Measurements from ENCODE around the gene MT1A.

Gene MT1A

GRCh38 chr16:56613706-56614105, 24.8 kb upstream of the MT1A start:
- no peak overlapping the region for H3K4me3 ChIP-seq (ENCODE audit: low read length)
- peaks cover 28% of the 10 kb centered on the region for H3K27me3 ChIP-seq (ENCODE audit: control insufficient read depth, low read length)
- no peaks in the 10 kb centered on the region for H3K79me2 ChIP-seq (ENCODE audit: control insufficient read depth, low read length)
- no peaks in the 10 kb centered on the region for H3K9me3 ChIP-seq (ENCODE audit: control insufficient read depth, insufficient read depth, low read length)
- H3K36me3 ChIP-seq (ENCODE audit: control insufficient read depth, low read length), result no peaks in the 10 kb centered on the region
- H3K27ac ChIP-seq (ENCODE audit: low read depth, low read length), result no peak overlapping the region
- TF ChIP-seq EZH2phosphoT487 (IDR thresholded peaks at IDR 0.05; ENCODE audit: borderline replicate concordance, low read length) (no peak), CTCF (IDR thresholded peaks at IDR 0.05; ENCODE audit: low read depth, low read length, poor library complexity, severe bottlenecking) (no peak)
- no peaks in the 10 kb centered on the region for H4K20me1 ChIP-seq (ENCODE audit: control insufficient read depth, insufficient read depth, low read depth, low read length)
- H3K4me1 ChIP-seq (ENCODE audit: control insufficient read depth, low read length), result peaks cover 23% of the 10 kb centered on the region
- no peaks in the 10 kb centered on the region for H3F3A ChIP-seq (ENCODE audit: control insufficient read depth, insufficient read depth)
- H3K4me2 ChIP-seq (ENCODE audit: low read length), result no peak overlapping the region
- no peaks in the 10 kb centered on the region for H3K9me2 ChIP-seq (replicated peaks; ENCODE audit: control insufficient read depth, low read length)

DNA sequence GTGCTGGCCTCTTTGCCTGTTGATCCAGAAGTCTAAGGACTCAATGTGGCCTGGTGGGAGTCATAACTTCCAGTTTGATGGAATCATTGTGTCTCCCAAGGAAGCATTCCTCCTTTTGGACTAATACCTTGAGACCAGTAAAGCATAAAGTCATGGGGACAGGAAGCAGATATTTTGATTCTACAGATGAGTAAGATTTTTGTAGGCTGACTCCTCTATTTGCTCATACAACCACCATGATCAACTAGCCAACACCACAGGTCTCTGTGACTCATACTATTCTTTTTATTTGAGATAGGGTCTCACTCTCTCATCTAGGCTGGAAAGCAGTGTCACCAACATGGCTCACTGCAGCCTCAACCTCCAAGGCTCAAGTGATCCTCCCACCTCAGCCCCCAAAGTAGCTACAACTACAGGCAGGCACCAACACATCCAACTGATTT, 23.9 kb upstream of the MT1A start:
- Histone ChIP-seq H3K4me3 (ENCODE audit: low read length) (no peak overlapping the region), H3K4me1 (ENCODE audit: control insufficient read depth, low read length) (peaks cover 15% of the 10 kb centered on the region), H4K20me1 (ENCODE audit: control insufficient read depth, insufficient read depth, low read depth, low read length) (no peaks in the 10 kb centered on the region), H3K79me2 (ENCODE audit: control insufficient read depth, low read length) (no peaks in the 10 kb centered on the region), H3K27ac (ENCODE audit: low read depth, low read length) (no peak overlapping the region), H3K36me3 (ENCODE audit: control insufficient read depth, low read length) (no peaks in the 10 kb centered on the region), H3K9me3 (ENCODE audit: control insufficient read depth, insufficient read depth, low read length) (no peaks in the 10 kb centered on the region), H3K27me3 (ENCODE audit: control insufficient read depth, low read length) (peaks cover 22% of the 10 kb centered on the region), H3K9me2 (replicated peaks; ENCODE audit: control insufficient read depth, low read length) (no peaks in the 10 kb centered on the region), H3K4me2 (ENCODE audit: low read length) (no peak overlapping the region), H3F3A (ENCODE audit: control insufficient read depth, insufficient read depth) (no peaks in the 10 kb centered on the region)
- TF ChIP-seq EZH2phosphoT487 (IDR thresholded peaks at IDR 0.05; ENCODE audit: borderline replicate concordance, low read length) (no peak), CTCF (IDR thresholded peaks at IDR 0.05; ENCODE audit: low read depth, low read length, poor library complexity, severe bottlenecking) (no peak)

- peaks cover 22% of the 10 kb centered on the region; the same call in 1 of the 2 replicates for H3K27me3 ChIP-seq (ENCODE audit: control insufficient read depth, low read length)
- no peaks in the 10 kb centered on the region for H3K36me3 ChIP-seq (ENCODE audit: control insufficient read depth, low read length)
- no peaks in the 10 kb centered on the region for H3F3A ChIP-seq (ENCODE audit: control insufficient read depth, insufficient read depth)
- H3K4me3 ChIP-seq (ENCODE audit: low read length), result no peak overlapping the region
- no peaks in the 10 kb centered on the region for H4K20me1 ChIP-seq (ENCODE audit: control insufficient read depth, insufficient read depth, low read depth, low read length)
- peaks cover 7% of the 10 kb centered on the region for H3K4me1 ChIP-seq (ENCODE audit: control insufficient read depth, low read length)
- no peaks in the 10 kb centered on the region for H3K79me2 ChIP-seq (ENCODE audit: control insufficient read depth, low read length)
- TF ChIP-seq EZH2phosphoT487 (IDR thresholded peaks at IDR 0.05; ENCODE audit: borderline replicate concordance, low read length), result no peak
- no peak for TF ChIP-seq CTCF (IDR thresholded peaks at IDR 0.05; ENCODE audit: low read depth, low read length, poor library complexity, severe bottlenecking)
- no peaks in the 10 kb centered on the region for H3K9me2 ChIP-seq (replicated peaks; ENCODE audit: control insufficient read depth, low read length)
- no peak overlapping the region for H3K4me2 ChIP-seq (ENCODE audit: low read length)
- H3K9me3 ChIP-seq (ENCODE audit: control insufficient read depth, insufficient read depth, low read length), result no peaks in the 10 kb centered on the region
- H3K27ac ChIP-seq (ENCODE audit: low read depth, low read length), result no peak overlapping the region
Measured at GRCh38 chr16:56615353-56615752, 23.1 kb upstream of the MT1A start.
